Measurements from ENCODE around the gene ZBED1.

- no peak for TF ChIP-seq CTCF (conservative IDR thresholded peaks at IDR 0.05 in 1 of 2, IDR thresholded peaks at IDR 0.05 in 1 of 2; ENCODE audit: low read depth in 1 of 2, low read length in 2 of 2)
- TF ChIP-seq EZH2 (IDR thresholded peaks at IDR 0.05; ENCODE audit: low read length, missing control alignments) = no peak
These were observed 2.1 kb upstream of the ZBED1 start for GRCh38 chrX:2502668-2503519.
